Measurements from ENCODE around the gene FGA. TPM values are rescaled to one million over a fixed set of nuclear protein-coding genes. Genes with fewer than 3 reads are reported as not detected.

FGA gene
- total RNA-seq, 2 experiments from 2014 or later: not detected

DNA sequence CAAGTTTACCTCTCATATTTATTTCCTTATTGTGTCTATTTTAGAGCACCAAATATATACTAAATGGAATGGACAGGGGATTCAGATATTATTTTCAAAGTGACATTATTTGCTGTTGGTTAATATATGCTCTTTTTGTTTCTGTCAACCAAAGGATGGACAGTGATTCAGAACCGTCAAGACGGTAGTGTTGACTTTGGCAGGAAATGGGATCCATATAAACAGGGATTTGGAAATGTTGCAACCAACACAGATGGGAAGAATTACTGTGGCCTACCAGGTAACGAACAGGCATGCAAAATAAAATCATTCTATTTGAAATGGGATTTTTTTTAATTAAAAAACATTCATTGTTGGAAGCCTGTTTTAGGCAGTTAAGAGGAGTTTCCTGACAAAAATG is 21.5 kb downstream of the FGA start:
- H3K4me3 Mint-ChIP-seq: no peak overlapping the region
- H3K4me1 Mint-ChIP-seq (ENCODE audit: low read depth): no peaks in the 10 kb centered on the region
- no peak for DNase-seq
- CTCF ChIA-PET: interaction anchor here (1.4 kb wide), 1 partner anchor 10 kb away, joined by 6 read pairs; no protein-coding TSS in a partner anchor
- H3K36me3 Mint-ChIP-seq (ENCODE audit: low read depth): no peaks in the 10 kb centered on the region
- no peaks in the 10 kb centered on the region for H3K27me3 Mint-ChIP-seq (ENCODE audit: low read depth)
- intact Hi-C loops (cut with micrococcal nuclease): no loop called here
- no peaks in the 10 kb centered on the region for H3K9me3 Mint-ChIP-seq
- H3K27ac Mint-ChIP-seq: no peak overlapping the region

DNA sequence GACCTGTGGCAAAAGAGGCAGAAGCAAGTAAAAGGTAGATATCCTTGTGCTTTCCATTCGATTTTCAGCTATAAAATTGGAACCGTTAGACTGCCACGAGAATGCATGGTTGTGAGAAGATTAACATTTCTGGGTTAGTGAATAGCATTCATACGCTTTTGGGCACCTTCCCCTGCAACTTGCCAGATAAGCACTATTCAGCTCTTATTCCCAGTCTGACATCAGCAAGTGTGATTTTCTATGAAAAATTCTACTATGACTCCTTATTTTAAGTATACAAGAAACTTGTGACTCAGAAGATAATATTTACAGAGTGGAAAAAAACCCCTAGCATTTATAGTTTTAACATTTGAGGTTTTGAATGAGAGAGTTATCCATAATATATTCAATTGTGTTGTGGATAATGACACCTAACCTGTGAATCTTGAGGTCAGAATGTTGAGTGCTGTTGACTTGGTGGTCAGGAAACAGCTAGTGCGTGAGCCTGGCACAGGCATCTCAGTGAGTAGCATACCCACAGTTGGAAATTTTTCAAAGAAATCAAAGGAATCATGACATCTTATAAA is 23.8 kb downstream of the FGA start:
- no peaks in the 10 kb centered on the region for H3K9me3 Mint-ChIP-seq
- H3K4me1 Mint-ChIP-seq (ENCODE audit: low read depth): no peaks in the 10 kb centered on the region
- H3K27me3 Mint-ChIP-seq (ENCODE audit: low read depth): no peaks in the 10 kb centered on the region
- H3K27ac Mint-ChIP-seq: no peak overlapping the region
- H3K36me3 Mint-ChIP-seq (ENCODE audit: low read depth): no peaks in the 10 kb centered on the region
- intact Hi-C loops (cut with micrococcal nuclease): no loop called here
- H3K4me3 Mint-ChIP-seq: no peak overlapping the region
- no peak for DNase-seq
- CTCF ChIA-PET: interaction anchor here (0.8 kb wide), 1 partner anchor 17 kb away, joined by 3 read pairs; no protein-coding TSS in a partner anchor

GRCh38 chr4:154565704-154566103 is 24.8 kb downstream of the FGA start:
- Mint-ChIP-seq H3K27me3 (ENCODE audit: low read depth) (no peaks in the 10 kb centered on the region), H3K27ac (no peak overlapping the region)
- CTCF ChIA-PET: no interaction called here

DNA sequence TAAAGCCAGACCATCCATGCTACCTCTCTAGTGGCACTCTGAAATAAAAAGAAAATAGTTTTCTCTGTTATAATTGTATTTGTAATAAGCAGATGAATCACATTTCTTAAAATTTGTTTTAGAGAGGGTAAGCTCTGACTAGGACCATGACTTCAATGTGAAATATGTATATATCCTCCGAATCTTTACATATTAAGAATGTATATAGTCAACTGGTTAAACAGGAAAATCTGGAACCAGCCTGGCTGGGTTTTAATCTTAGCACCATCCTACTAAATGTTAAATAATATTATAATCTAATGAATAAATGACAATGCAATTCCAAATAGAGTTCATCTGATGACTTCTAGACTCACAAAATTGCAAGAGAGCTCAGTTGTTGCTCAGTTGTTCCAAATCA is 26.2 kb downstream of the FGA start:
- no peak overlapping the region for H3K27ac Mint-ChIP-seq
- DNase-seq: no peak
- H3K36me3 Mint-ChIP-seq (ENCODE audit: low read depth): no peaks in the 10 kb centered on the region
- peaks cover 2% of the 10 kb centered on the region for H3K27me3 Mint-ChIP-seq (ENCODE audit: low read depth)
- CTCF ChIA-PET: no interaction called here
- no peak overlapping the region for H3K4me3 Mint-ChIP-seq
- no peaks in the 10 kb centered on the region for H3K9me3 Mint-ChIP-seq
- H3K4me1 Mint-ChIP-seq (ENCODE audit: low read depth): no peaks in the 10 kb centered on the region
- intact Hi-C loops (cut with micrococcal nuclease): no loop called here

More at GRCh38 chr4:154565704-154566103, 24.8 kb downstream of the FGA start:
- no peaks in the 10 kb centered on the region for H3K9me3 Mint-ChIP-seq
- intact Hi-C loops (cut with micrococcal nuclease): no loop called here
- DNase-seq: no peak
- H3K4me1 Mint-ChIP-seq (ENCODE audit: low read depth): no peaks in the 10 kb centered on the region
- no peak overlapping the region for H3K4me3 Mint-ChIP-seq
- H3K36me3 Mint-ChIP-seq (ENCODE audit: low read depth): no peaks in the 10 kb centered on the region

DNA sequence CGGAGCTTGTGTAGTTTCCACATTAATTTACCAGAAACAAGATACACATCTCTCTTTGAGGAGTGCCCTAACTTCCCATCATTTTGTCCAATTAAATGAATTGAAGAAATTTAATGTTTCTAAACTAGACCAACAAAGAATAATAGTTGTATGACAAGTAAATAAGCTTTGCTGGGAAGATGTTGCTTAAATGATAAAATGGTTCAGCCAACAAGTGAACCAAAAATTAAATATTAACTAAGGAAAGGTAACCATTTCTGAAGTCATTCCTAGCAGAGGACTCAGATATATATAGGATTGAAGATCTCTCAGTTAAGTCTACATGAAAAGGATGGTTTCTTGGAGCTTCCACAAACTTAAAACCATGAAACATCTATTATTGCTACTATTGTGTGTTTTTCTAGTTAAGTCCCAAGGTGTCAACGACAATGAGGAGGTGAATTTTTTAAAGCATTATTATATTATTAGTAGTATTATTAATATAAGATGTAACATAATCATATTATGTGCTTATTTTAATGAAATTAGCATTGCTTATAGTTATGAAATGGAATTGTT is 27.8 kb downstream of the FGA start, which contains the start of gene FGB:
FGB (plus strand) TSS at position 315 of the 558 bp plus-strand sequence; CDS start at position 323, 8 bp downstream.
- Mint-ChIP-seq H3K27ac (no peak within 1 kb of the TSS), H3K27me3 (ENCODE audit: low read depth) (peaks cover 4% of the 10 kb centered on the region), H3K9me3 (no peaks in the 10 kb centered on the region), H3K4me3 (no peak within 1 kb of the TSS), H3K36me3 (ENCODE audit: low read depth) (no peaks in the 10 kb centered on the region), H3K4me1 (ENCODE audit: low read depth) (no peaks in the 10 kb centered on the region)
- no peak for DNase-seq
- intact Hi-C loops (cut with micrococcal nuclease): no loop called here
- CTCF ChIA-PET: interaction anchor here (1.0 to 1.7 kb wide), 4 partner anchors 28 to 59 kb away, joined by 3 to 5 read pairs (median 4); no protein-coding TSS in a partner anchor

DNA sequence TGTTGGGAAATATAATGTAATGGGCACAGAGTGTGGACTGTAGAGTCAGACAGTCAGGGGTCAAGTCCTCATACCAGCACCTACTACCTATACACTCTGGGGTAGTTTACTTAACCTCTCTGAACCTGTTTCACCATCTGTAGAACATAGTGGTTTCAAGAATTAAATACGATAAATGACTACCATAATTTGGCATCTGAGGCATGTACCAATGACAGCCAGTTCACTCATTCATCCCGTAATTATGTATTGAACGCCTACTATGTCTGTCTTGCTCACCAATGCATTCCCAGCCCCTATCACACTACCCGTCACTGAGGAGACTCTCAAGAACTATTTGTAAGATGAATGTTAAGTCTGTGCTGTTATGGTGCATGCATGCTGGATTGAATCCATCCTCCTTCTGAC is 29.7 kb downstream of the FGA start:
- H3K27me3 Mint-ChIP-seq (ENCODE audit: low read depth): peaks cover 4% of the 10 kb centered on the region
- H3K4me1 Mint-ChIP-seq (ENCODE audit: low read depth): no peaks in the 10 kb centered on the region
- no peaks in the 10 kb centered on the region for H3K36me3 Mint-ChIP-seq (ENCODE audit: low read depth)
- no peaks in the 10 kb centered on the region for H3K9me3 Mint-ChIP-seq
- no peak for DNase-seq
- CTCF ChIA-PET: interaction anchor here (1.7 kb wide), 2 partner anchors 52 to 58 kb away, joined by 4 to 7 read pairs; no protein-coding TSS in a partner anchor
- no peak overlapping the region for H3K27ac Mint-ChIP-seq
- no peak overlapping the region for H3K4me3 Mint-ChIP-seq
- intact Hi-C loops (cut with micrococcal nuclease): no loop called here

- DNase-seq: no peak
- H3K4me3 Mint-ChIP-seq: no peak overlapping the region
- no peak overlapping the region for H3K27ac Mint-ChIP-seq
- H3K9me3 Mint-ChIP-seq: no peaks in the 10 kb centered on the region
- intact Hi-C loops (cut with micrococcal nuclease): no loop called here
- peaks cover 4% of the 10 kb centered on the region for H3K27me3 Mint-ChIP-seq (ENCODE audit: low read depth)
- CTCF ChIA-PET: interaction anchor here (1.4 to 3.7 kb wide), 3 partner anchors 58 to 69 kb away, joined by 4 to 39 read pairs (median 7); no protein-coding TSS in a partner anchor
- no peaks in the 10 kb centered on the region for H3K4me1 Mint-ChIP-seq (ENCODE audit: low read depth)
- no peaks in the 10 kb centered on the region for H3K36me3 Mint-ChIP-seq (ENCODE audit: low read depth)
These were observed 30.1 kb downstream of the FGA start for GRCh38 chr4:154560419-154560801.

DNA sequence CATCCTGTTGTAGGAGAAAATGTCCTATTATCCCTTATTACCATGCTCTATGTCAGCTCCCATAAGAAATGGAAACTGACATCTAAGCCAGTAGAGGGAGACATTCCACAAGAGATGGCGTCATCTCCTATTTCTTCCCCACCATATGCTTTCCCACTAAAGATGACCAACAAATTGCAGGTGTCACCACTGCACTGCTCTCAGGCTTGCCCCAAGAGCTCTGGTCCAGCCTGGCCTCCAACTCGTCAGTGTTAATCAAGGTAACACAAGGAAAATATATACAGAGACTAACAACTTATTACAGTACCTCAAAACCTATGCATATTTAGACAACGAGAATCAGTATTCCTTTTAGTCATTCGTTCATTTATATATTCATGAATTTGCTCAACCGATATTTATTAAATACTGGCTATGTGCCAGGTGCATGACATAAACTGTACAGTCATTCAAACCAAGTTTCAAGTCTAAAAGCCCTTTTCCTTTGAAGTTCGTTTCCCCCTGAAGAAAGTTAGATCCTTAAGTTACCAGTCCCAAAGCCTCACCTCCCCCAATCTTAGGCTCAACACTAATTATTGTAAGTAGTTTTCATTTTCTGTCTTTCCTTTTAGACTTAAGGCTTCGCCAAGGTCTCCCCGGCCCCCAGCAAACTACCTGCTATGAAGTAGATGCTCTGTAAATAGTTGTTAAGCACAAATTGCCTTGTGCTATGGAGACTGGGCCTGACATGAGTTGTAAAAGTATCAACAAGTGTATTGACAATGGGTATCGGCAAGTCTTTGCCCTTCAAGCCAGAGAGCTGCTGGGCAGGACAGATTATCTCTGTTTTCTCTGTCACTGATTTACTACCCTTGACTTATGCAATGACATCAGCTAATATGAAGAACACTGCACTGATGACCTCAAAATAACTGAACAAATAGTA is 30.8 kb downstream of the FGA start:
- Mint-ChIP-seq H3K9me3 (no peaks in the 10 kb centered on the region), H3K4me1 (ENCODE audit: low read depth) (no peaks in the 10 kb centered on the region), H3K36me3 (ENCODE audit: low read depth) (no peaks in the 10 kb centered on the region), H3K27me3 (ENCODE audit: low read depth) (peaks cover 4% of the 10 kb centered on the region), H3K4me3 (no peak overlapping the region), H3K27ac (no peak overlapping the region)
- no peak for DNase-seq
- intact Hi-C loops (cut with micrococcal nuclease): loop anchor here (1.0 kb wide), 2 partner anchors 59 to 63 kb away; no protein-coding TSS in a partner anchor
- CTCF ChIA-PET: interaction anchor here (0.6 to 3.7 kb wide), 19 partner anchors 10 to 1248 kb away, joined by 3 to 39 read pairs (median 4); partner anchors contain the start of gene PLRG1

DNA sequence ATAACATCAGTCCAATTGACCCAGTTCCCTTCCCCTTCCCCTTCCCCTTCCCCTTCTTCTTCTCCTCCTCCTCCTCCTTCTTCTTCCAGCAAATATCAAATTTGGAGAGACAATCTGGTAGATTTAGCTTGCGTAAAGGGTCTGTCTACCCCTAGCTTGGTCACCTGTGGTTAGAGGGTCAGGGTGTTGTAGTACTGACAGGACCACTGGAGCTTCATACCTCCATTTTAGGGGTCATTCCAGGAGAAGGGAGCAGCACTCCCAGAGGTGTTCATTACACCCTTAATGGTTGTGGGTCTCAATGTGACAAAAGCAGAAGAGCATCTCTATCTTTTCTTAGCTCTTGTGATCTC is 31.4 kb downstream of the FGA start:
- Mint-ChIP-seq H3K36me3 (ENCODE audit: low read depth) (no peaks in the 10 kb centered on the region), H3K9me3 (no peaks in the 10 kb centered on the region), H3K4me3 (no peak overlapping the region), H3K27ac (no peak overlapping the region), H3K27me3 (ENCODE audit: low read depth) (peaks cover 4% of the 10 kb centered on the region), H3K4me1 (ENCODE audit: low read depth) (no peaks in the 10 kb centered on the region)
- intact Hi-C loops (cut with micrococcal nuclease): loop anchor here (1.0 kb wide), 2 partner anchors 59 to 63 kb away; no protein-coding TSS in a partner anchor
- CTCF ChIA-PET: interaction anchor here (0.6 to 3.7 kb wide), 20 partner anchors 9 to 1248 kb away, joined by 3 to 39 read pairs (median 4); partner anchors contain the start of gene PLRG1
- DNase-seq: no peak

- Mint-ChIP-seq H3K36me3 (ENCODE audit: low read depth) (peaks cover 7% of the 10 kb centered on the region), H3K4me1 (ENCODE audit: low read depth) (peaks cover 18% of the 10 kb centered on the region), H3K9me3 (no peaks in the 10 kb centered on the region), H3K27me3 (ENCODE audit: low read depth) (no peaks in the 10 kb centered on the region), H3K27ac (no peak overlapping the region), H3K4me3 (no peak overlapping the region)
- CTCF ChIA-PET: interaction anchor here (0.5 to 7.0 kb wide), 14 partner anchors 8 to 1305 kb away, joined by 3 to 190 read pairs (median 4); no protein-coding TSS in a partner anchor
- intact Hi-C loops (cut with micrococcal nuclease): loop anchor here (1.0 to 5.0 kb wide), 6 partner anchors 66 to 1260 kb away; partner anchors contain the start of gene LRAT
- peak; percentile 83 for DNase-seq
These were observed 38.5 kb downstream of the FGA start for GRCh38 chr4:154551872-154552686.
